GM12873 (cell line): ENCODE measurements around the gene EHBP1.

ENCODE experiments used
- TF ChIP-seq, protein P1 (sequence below): IDR thresholded peaks from 2 replicates; pipeline ENCODE4 v1.5.1; 2012; ENCODE audit warnings: low read depth, mild to moderate bottlenecking, moderate library complexity, low read length, control low read depth; ENCODE audit not compliant: insufficient read depth; ENCODE audit errors: missing control alignments

EHBP1 gene

DNA sequence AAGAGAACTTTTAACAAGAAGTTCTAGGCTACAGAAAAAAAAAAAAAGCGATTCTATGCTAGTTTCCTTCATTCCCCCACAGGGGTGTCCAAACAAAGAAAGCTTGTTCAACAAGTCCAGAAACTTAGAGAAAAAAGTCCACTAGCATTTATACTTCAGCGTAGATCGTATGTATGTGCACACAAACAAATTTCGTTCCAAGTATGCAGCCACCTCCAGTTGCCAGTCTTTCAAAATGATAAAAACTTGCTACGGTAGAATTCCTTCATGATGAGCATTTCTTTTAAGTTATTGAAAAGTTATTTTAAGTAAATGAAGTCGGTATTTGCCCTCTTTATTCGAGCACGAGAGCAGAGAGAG, 341.4 kb downstream of the EHBP1 start:
- TF ChIP-seq, protein P1, sequence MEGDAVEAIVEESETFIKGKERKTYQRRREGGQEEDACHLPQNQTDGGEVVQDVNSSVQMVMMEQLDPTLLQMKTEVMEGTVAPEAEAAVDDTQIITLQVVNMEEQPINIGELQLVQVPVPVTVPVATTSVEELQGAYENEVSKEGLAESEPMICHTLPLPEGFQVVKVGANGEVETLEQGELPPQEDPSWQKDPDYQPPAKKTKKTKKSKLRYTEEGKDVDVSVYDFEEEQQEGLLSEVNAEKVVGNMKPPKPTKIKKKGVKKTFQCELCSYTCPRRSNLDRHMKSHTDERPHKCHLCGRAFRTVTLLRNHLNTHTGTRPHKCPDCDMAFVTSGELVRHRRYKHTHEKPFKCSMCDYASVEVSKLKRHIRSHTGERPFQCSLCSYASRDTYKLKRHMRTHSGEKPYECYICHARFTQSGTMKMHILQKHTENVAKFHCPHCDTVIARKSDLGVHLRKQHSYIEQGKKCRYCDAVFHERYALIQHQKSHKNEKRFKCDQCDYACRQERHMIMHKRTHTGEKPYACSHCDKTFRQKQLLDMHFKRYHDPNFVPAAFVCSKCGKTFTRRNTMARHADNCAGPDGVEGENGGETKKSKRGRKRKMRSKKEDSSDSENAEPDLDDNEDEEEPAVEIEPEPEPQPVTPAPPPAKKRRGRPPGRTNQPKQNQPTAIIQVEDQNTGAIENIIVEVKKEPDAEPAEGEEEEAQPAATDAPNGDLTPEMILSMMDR, result no peak

DNA sequence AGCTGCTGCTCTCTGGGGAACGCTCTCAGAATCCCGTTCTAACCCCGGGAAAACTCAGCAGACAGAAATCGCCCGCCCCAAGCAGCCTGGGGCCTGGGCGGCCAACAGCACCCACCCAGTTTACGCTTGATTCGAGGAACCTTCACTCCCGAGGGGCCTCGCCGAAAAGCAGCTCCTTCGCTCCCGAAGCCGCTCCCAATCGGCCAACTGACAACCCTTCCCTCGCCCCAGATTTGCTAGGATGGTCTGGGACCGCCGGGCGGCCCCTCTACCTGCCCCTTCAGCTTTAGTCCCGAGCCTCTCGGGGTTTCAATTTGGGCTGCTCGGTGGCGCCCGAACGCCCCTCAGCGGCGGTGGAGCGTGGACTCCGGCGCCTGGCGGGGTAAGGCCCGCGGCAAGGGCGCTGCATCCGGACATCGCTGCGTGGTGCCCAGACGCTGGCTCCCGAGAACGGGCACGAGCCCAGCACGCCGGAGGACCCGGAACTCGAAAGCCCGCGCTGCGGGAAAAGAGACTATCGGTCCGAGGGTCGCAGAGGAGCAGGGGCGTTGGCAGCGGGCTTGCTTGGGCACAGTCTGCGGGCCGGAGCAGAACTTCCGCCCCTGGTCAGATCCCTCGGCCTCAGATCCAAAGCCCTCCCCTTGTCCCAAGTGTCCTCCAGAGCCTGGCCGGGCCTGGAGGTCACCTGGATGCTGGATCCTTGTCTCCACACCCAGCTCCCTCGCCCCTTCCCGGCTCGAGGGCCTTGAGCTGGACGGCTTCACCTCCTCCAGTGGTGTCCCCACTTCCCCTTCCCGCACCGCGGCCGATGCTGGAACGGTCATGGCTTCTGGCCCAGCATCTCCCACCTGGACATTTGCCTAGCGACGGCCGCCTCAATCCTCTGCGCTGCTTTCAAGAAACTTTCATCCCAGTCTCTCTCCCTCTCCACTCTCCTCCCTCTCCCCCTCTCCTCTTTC, 342.1 kb downstream of the EHBP1 start:
- TF ChIP-seq, protein P1, result peak; percentile 14

DNA sequence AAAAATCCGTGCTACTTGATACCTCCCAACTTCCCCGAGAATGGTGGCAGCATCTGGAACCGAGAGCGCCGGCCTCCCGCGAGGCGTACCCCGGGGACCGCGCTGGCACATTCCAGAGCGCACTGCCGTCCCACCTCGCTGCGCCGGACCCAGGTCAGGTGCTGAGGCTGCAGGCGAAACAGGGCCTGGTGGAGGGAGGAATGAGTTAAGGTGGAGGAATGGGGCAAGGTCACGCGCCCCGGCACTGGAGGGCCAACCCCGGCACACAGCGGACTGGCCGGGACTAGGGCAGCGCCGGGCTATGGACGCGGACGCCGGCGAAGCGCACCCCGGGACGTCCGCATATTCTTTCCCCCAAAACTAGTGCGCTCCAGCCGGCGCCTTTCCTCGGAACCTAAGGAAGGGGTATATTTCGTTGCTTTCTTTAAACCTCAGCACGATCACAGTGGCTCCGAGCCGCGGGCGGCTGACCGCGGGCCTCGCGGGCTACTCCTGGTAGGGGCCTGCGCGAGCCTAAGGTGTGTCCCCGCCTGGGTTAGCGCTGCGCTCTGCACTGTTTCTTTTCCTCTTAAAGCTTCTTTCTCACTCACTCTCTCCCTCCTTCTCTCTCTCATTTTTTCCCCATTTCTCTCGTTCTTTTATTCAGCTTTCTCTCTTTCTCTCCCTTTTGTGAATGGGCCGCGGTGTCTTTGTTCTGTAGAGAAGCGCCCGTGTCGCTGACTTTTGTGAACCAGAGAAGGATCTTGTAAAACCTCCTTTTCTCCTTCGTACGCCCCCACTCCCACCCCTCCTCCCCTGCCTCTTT, 343.1 kb downstream of the EHBP1 start:
- TF ChIP-seq, protein P1, result no peak

DNA sequence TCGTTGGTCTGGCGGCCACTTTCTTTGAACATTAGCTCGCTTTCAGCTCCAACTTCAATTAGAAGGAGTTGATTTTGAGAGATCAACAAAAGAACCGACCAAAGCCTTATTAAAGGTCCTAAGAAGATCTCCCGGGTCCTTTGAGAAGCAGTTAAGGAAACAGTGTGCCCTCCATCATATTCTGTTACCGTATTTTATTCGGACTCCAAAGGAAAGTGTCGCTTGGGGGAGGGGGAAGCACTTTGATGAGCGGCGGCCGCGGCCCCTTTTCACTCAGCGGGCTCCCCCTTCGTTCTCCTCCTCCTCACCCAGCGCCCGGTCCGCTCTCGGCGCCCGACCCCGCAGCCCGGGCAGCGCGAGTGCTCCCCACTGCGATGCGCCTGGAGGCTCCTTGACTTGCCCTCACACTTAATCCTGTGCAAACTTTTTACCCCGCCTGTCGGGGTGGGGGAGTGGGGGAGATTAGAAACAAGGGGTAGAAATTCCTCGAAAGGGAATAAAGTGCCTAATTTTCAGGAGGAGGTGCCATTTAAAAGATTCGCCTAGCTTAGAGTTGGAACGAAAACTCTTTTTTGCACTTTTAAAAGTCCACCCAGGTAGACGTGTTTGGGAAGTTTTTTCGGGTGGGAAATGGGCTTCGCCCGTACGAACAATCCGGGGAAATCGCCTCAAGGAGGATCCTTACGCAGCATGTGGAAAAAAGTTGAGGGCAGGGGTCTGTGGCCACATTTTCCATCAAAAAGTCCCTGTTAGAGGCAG, 343.9 kb downstream of the EHBP1 start:
- TF ChIP-seq, protein P1, result no peak

DNA sequence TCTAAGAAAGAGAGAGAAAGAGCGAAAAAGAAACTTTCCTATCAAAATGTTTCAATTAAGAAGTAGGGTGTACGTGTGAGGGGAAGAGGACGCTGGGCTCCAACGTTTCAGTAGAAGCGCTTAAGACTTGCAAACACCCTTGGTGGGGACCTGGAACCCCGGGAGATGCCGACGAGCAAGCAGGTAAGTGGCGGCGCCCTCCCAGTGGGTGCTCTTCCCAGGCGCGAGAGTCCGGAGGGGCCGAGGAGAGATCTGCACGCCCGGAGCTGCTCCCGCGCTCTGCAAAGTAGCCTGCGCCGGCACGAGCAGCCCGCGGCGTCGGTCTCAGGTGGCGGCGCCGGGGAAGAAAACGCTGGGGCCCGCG, 344.4 kb downstream of the EHBP1 start:
- TF ChIP-seq, protein P1, result no peak

- TF ChIP-seq, protein P1, result no peak
Observed at GRCh38 chr2:63050334-63051041, 345.0 kb downstream of the EHBP1 start, which contains the start of gene OTX1. TSS of gene OTX1 (plus strand) at chr2:63050830. CDS start at chr2:63052991, 2,161 bp downstream.
